HFFc6 (cell line): ENCODE data around the gene ACTN2. TPM values are rescaled to one million over a fixed set of nuclear protein-coding genes. Genes with fewer than 3 reads are reported as not detected.

Experiments used
- DNase-seq: peaks from one replicate; pipeline ENCODE4 v3.0.0-alpha.2; 2018
- H3K27ac Mint-ChIP-seq: 2 replicates; pipeline ENCODE4 v1.8.0; 2020; ENCODE audit warnings: mild to moderate bottlenecking, mixed read lengths
- H3K27me3 Mint-ChIP-seq: 2 replicates; pipeline ENCODE4 v1.8.0; 2021; ENCODE audit warnings: mild to moderate bottlenecking, moderate library complexity, mixed read lengths; ENCODE audit not compliant: insufficient read depth
- H3K36me3 Mint-ChIP-seq: 2 replicates; pipeline ENCODE4 v1.8.0; 2021; ENCODE audit warnings: low read depth, mixed read lengths
- H3K4me1 Mint-ChIP-seq: 2 replicates; pipeline ENCODE4 v1.8.0; 2020; ENCODE audit warnings: low read depth, mixed read lengths
- H3K4me3 Mint-ChIP-seq: 2 replicates; pipeline ENCODE4 v1.8.0; 2020; ENCODE audit warnings: mild to moderate bottlenecking, moderate library complexity, mixed read lengths
- H3K9me3 Mint-ChIP-seq: 2 replicates; pipeline ENCODE4 v1.8.0; 2020; ENCODE audit warnings: mild to moderate bottlenecking, mixed read lengths
- total RNA-seq, 6 experiments: library from RNA; stranded (reverse); fragmentation: NEBNext Ultra II Directional; extraction: Animal tissue kit (Norgen Biotek cat#: 25700); gene quantifications; 2 replicates in 1 of 6; 3 replicates in 5 of 6; pipeline ENCODE4 v1.2.3, GENCODE V29; 2021
- TF ChIP-seq, protein P1 (sequence below): fragments of 200-600 bp; sonication (generic); IDR thresholded peaks from 2 replicates; pipeline ENCODE4 v1.5.0; 2021; ENCODE audit warnings: antibody characterized with exemption, mild to moderate bottlenecking

ACTN2 gene
- total RNA-seq, 6 experiments from 2014 or later, result not detected

DNA sequence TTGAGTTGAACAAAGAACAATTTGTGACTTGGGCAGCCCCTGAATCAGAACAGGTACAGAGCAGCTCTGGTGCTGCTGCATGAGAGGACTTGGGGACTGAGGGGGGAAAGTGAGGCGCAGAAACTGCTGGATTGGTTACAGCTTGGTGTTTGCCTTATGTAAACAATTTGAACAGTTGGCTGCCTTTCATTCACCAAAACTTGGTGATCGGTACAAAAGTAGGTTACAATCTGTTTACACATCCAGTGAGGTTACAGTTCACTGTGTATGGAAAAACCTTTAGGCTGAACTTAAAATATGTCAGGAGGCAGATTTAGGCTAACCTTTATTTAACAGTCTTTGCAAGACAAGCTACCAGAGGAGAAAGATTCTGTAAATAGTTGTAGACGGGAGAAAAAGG lies 80.2 kb downstream of the ACTN2 start:
- H3K27ac Mint-ChIP-seq, result no peak overlapping the region
- no peaks in the 10 kb centered on the region for H3K36me3 Mint-ChIP-seq
- TF ChIP-seq, protein P1, sequence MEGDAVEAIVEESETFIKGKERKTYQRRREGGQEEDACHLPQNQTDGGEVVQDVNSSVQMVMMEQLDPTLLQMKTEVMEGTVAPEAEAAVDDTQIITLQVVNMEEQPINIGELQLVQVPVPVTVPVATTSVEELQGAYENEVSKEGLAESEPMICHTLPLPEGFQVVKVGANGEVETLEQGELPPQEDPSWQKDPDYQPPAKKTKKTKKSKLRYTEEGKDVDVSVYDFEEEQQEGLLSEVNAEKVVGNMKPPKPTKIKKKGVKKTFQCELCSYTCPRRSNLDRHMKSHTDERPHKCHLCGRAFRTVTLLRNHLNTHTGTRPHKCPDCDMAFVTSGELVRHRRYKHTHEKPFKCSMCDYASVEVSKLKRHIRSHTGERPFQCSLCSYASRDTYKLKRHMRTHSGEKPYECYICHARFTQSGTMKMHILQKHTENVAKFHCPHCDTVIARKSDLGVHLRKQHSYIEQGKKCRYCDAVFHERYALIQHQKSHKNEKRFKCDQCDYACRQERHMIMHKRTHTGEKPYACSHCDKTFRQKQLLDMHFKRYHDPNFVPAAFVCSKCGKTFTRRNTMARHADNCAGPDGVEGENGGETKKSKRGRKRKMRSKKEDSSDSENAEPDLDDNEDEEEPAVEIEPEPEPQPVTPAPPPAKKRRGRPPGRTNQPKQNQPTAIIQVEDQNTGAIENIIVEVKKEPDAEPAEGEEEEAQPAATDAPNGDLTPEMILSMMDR, result no peak
- no peak for DNase-seq
- H3K27me3 Mint-ChIP-seq, result peaks cover 6% of the 10 kb centered on the region
- H3K9me3 Mint-ChIP-seq, result no peaks in the 10 kb centered on the region
- no peak overlapping the region for H3K4me3 Mint-ChIP-seq
- peaks cover 8% of the 10 kb centered on the region for H3K4me1 Mint-ChIP-seq

GRCh38 chr1:236767276-236767675 lies 81.0 kb downstream of the ACTN2 start:
- Mint-ChIP-seq H3K27me3 (peaks cover 8% of the 10 kb centered on the region), H3K4me1 (peaks cover 5% of the 10 kb centered on the region), H3K36me3 (no peaks in the 10 kb centered on the region), H3K4me3 (no peak overlapping the region), H3K27ac (no peak overlapping the region), H3K9me3 (no peaks in the 10 kb centered on the region)
- no peak for DNase-seq
- TF ChIP-seq, protein P1, result no peak

GRCh38 chr1:236768601-236769000 lies 82.3 kb downstream of the ACTN2 start:
- peaks cover 8% of the 10 kb centered on the region for H3K27me3 Mint-ChIP-seq
- no peak for DNase-seq
- H3K27ac Mint-ChIP-seq, result no peak overlapping the region
- no peaks in the 10 kb centered on the region for H3K4me1 Mint-ChIP-seq
- no peak overlapping the region for H3K4me3 Mint-ChIP-seq
- H3K9me3 Mint-ChIP-seq, result no peaks in the 10 kb centered on the region
- no peaks in the 10 kb centered on the region for H3K36me3 Mint-ChIP-seq
- TF ChIP-seq, protein P1, result no peak

GRCh38 chr1:236773919-236774318 lies 87.6 kb downstream of the ACTN2 start:
- Mint-ChIP-seq H3K4me3 (no peak overlapping the region), H3K27ac (no peak overlapping the region), H3K9me3 (peaks cover 8% of the 10 kb centered on the region), H3K4me1 (no peaks in the 10 kb centered on the region), H3K36me3 (no peaks in the 10 kb centered on the region), H3K27me3 (peaks cover 7% of the 10 kb centered on the region)
- no peak for DNase-seq
- TF ChIP-seq, protein P1, result no peak

GRCh38 chr1:236774926-236775325 lies 88.6 kb downstream of the ACTN2 start:
- peaks cover 15% of the 10 kb centered on the region for H3K9me3 Mint-ChIP-seq
- DNase-seq, result no peak
- no peaks in the 10 kb centered on the region for H3K36me3 Mint-ChIP-seq
- no peak overlapping the region for H3K27ac Mint-ChIP-seq
- H3K27me3 Mint-ChIP-seq, result peaks cover 7% of the 10 kb centered on the region
- no peaks in the 10 kb centered on the region for H3K4me1 Mint-ChIP-seq
- TF ChIP-seq, protein P1, result peak; percentile 55
- H3K4me3 Mint-ChIP-seq, result no peak overlapping the region

DNA sequence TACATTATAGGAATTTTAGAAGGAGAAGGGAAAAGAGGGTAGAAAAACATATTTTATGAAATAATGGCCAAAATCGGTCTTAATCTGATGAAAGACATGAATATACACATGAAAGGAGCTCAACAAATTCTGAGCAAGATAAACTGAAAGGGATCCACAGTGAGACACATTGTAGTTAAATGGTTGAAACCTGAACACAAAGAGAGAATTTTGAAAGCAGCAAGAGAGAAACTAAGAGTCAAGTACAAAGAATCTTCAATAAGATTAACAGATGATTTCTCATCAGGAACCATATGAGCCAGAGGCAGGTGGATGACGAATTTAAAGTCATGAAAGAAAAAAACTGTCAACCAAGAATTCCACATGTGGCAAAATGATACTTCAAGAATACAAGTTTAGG lies 93.0 kb downstream of the ACTN2 start:
- Mint-ChIP-seq H3K27ac (no peak overlapping the region), H3K27me3 (peaks cover 3% of the 10 kb centered on the region), H3K4me1 (no peaks in the 10 kb centered on the region), H3K9me3 (peaks cover 15% of the 10 kb centered on the region), H3K36me3 (no peaks in the 10 kb centered on the region), H3K4me3 (no peak overlapping the region)
- no peak for DNase-seq
- TF ChIP-seq, protein P1, result no peak
